CD4-positive, alpha-beta T cell treated with Interleukin-17A for 4 hours (primary cell): ENCODE results near the gene ASF1B.
A peak's percentile ranks its signal among the peaks of the same experiment; 100 is the strongest.

Experiments used
- DNase-seq: peaks from one replicate; pipeline ENCODE4 v3.0.0-alpha.2; 2020; ENCODE audit warnings: mixed read lengths

ASF1B gene

DNA sequence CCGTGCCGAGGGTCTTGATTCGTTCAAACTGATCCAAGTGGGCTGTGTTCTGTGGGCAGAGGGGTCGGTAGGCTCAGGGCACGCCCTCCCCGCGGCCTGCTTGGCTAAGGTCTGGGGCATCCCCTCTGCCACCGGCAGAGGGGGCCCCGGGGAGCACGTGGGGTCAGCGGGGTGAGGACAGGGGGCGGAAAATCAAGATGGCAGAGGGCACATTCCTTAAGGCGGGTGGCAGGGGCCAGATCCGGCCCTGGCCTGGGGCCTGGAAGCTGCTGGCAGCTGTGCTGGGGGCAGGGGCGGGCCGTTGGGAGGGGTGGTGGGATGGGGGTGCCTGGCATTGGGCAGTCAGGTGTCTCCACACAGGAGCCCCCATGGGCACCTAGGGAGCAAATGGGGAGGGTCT lies 29.5 kb downstream of the ASF1B start:
- no peak for DNase-seq

DNA sequence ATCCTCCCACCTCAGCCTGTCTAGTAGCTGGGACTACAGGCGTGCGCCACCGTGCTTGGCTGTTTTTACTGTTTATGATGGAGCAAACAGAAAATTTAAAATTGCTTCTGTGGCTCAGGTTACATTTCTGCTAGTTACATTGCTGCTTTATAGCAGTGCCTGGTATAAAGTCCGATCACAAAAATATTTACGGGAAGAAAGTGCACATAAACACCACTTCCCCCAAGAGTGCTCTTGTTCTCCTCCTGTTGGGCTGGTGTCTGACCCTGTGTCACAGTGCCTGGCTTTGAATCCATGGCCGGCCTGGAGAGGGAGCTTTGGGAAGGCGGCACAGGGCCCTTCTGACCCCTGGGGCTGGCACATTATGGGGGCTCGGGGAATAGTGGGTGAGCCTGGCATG lies 30.7 kb downstream of the ASF1B start:
- DNase-seq = no peak

DNA sequence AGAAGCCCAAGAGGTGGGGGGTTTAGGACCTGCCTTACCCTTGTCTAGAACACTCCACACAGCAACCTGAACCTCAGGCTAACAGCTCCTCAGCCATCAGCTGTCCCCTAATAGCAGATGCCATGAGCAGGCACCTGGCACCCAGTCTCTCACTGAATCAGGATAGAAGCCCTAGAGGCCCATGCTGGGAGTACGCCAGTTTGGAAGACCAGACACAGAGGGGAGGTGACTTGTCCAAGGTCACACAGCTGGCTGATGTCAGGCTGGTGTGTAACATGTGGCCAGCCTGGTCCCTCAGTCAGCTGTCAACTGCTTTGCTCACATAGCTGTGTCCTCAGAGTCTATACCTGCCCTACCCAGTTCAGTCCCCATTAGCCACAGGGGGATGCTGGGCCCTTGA lies 33.1 kb downstream of the ASF1B start:
- DNase-seq = no peak

DNA sequence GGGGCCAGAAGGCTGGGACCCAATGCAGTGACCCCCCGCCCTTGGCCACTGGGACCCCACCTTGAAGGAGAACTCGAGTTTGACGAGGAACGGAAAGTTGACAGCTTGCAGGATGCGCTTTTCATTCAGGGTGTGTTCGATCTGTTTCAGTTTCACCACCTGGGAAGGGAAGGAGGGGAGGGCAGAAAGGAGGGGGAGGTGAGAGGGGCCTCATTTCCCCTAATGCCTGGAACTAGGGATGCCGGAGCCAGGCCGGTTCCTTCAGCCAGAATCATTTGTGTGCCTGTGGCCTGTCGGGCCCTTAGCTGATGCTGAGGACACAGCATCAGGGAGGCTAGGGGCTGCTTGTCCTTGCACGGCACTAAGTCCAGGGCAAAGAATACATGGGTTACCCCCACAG lies 33.6 kb downstream of the ASF1B start:
- no peak for DNase-seq

DNA sequence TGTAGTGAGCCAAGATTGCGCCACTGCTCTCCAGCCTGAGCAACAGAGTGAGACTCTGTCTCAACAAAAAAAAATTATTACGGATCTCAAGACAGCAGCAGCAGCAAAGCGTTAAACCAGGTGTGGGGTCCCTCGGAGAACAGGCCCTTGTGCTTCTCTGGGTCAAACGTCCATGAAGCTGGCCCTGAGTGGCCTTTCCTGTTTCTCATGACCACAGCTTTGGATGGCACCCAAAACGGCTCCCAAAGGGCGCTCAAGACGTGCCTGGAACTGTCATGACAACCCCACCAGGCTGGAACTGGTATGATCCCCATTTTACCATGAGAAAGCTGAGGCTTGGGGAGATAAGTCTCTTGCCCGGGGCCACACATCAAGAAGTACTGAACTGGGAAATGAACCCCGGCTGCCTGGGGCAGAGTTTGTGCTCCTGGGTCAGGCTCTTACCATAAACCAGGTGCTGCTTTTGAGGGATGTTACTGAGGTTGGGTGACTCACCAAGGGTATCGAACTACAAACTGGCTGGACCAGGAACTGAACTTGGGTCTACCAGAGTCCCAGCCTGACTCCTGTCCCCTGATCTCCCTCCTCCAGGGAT lies 34.2 kb downstream of the ASF1B start:
- no peak for DNase-seq

DNA sequence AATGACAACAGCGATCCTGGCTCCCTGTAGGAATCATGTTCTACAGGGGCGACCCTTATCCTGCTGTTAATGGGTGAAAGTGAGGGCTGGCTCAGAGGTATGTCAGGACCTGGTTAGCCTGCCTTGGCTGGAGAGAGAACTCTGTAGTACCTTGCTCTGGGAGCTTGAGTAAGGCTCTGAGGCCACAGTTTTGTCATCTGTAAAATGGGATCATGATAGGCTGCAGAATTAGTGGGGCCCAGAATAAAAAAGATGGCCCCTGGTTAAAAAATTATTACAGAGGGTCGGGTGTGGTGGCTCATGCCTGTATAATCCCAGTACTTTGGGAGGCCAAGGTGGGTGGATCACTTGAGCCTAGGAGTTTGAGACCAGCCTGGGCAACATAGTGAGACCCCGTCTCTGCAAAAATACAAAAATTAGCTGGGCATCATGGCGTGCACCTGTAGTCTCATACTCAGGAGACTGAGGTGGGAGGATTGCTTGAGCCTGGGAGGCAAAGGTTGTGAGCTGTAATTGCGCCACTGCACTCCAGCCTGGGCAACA lies 35.3 kb downstream of the ASF1B start:
- no peak for DNase-seq

DNA sequence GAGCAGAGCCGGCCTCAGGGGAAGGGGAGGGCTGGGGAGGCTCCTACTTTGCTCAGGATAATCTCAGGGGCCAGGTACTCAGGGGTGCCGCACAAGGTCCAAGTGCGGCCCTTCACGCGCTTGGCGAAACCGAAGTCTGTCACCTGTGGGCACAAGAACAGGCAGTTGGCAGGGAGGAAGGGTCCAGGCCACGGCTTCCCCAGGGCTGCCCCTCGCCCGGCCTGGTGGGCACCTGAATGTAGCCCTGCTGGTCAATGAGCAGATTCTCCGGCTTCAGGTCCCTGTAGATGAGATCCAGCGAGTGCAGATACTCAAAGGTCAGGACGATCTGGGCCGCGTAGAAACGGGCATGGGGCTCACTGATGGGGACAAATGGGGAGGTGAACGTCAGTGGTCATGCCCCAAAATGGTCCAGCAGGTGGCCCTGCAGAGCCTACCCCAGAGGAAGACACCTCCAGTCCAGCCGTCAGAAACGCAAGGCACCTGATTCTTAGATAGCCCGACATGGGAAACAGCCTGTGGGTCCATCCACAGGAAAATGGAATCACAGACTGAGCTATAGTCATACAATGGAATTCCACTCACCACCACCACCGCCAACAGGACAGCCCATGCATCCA lies 38.7 kb downstream of the ASF1B start:
- DNase-seq = no peak

DNA sequence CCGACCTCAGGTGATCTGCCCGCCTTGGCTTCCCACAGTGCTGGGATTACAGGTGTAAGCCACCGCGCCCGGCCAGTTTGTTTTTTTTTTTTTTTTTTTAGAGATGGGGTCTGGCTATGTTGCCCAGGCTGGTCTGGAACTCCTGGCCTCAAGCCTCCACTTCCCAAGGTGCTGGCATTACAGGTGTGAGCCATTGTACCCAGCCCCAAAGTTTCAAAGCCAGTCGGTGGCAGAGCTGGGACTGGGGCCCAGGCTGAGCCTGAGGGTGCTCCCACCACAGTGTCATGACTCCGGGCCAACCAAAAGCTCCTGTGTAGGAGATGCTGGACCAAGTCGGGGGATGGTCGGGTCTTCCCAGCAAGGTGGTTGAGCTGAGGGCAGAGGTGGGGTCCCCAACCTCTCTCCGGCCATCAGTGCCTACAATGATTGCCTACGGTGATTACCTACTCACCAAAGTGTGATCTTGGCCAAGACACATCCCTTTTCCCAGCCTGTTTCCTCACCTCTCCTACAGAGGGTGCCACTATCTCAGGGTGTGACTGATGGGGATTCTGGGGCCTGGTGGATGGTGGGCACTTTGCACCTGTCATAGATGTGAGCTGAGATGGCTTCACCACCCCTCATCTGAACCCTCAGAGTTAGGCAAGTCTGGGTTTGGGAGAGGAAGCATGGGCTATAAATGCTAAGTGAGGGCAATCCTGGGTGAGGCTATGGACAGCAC lies 40.0 kb downstream of the ASF1B start:
- DNase-seq = no peak

DNA sequence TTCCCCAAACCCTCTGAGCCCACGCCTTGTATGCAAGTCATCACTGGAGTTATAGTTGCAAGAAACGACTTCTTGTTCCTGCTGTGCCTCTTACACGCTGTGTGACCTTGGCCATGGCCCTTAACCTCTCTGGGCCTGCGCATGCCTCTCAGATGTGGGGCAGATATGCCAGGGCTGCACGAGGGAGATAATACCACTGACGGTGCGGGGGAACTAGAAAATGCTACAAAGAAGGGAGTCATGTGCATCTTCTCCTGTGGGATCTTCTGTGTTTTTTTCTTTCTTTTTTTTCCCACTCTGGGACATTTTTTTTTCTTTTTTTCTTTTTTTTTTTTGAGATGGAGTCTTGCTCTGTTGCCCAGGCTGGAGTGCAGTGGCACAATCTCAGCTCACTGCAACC lies 41.5 kb downstream of the ASF1B start:
- DNase-seq = no peak

DNA sequence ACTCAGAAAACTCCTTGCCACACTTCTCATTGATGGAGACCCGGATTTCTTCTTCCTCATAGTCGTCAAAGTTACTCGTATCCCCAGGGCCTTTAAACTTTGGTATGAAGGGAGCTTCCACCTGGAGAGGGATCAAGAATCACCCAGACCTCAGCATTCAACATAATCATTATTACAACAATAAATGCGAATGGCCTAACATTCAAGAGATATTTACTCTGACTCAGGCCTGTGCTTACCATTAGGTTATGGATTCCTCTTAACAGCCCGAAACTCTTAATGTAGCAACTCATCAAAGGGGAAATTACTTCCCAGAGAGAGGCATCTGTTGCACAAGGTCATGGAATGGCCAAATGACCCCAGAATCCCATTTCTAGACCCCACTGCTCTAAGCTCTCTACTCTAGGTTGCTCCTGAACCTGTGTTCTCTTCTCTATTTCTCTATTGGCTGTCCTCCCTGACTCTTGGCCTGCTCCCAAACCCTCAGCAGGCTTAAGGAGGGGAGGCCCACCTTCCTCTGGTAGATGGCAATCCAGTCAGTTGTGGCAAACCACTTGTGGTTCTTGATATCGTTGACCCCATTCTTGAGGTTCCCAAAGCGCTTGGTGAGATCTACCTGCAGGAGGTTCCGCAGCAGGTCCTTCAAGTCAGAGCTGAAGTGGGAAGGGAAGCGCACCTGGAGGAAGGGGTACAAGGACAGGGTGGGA lies 43.1 kb downstream of the ASF1B start:
- no peak for DNase-seq

DNA sequence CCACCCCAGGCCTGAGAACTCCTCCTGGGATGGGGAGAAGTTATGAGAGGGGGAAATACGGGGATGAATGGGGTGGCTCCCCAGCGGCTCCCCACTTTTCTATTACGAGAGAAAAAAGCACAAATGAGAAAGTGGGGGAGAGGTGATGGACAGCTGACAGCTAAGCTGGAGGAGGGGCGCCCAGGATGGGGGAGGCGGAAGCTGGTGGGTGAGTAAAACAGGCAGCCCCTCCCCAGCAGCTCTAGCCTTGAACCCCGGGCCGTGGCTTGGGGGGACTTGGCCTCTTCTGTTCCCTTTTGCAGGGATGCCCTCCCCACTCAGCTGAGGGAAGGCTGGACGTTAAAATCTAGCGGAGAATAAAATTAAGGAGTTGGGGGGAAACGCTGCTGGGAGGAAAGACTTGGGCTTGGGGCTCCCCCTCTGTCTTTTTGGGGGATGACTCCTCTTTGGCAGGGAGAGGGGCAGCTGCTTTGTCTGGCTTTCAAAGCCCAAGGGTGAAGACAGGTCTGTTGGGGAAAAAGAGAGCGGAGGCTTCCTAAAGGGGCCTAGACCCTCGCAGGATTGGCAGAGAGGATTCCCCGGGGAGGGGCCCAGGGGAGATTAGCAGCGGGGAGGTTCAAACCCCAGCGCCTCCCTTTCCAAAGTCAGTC lies 44.5 kb downstream of the ASF1B start:
- peak; percentile 70 for DNase-seq

DNA sequence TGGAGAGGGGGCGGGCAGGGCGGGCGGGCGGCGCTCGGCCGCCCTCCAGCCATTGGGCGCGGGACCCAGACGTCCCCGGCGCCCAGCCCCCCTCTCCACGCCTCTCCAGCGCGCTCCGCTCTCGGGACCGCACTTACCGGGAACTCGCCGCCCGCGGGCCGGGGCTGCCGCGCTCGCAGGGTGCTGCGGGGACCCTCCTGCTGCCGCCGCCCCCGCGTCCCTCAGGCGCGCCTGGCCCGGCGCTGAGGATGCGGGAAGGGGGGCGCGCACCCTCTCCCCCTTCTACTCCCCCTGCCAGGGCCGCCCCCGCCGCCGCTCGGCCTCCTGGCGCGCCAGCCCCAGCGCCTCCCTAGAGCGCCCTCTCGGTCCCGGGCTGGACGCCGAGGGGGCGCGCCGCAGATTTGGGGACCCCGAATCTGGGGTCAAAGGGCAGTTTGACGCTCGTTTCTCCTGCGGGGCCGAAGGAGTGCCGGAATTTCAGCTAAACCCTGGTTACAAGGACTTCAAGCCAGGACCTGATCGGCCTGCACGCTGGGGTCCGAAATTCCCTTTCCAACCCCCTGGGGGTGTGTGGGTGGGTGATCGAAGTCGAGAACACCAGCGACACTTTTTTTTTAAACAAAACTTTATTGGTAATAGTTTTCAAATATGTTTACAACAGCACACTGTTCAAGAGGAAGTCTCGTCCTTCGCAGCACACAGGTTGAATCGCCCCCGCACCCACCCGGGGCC lies 45.1 kb downstream of the ASF1B start:
- peak; percentile 65 for DNase-seq

DNA sequence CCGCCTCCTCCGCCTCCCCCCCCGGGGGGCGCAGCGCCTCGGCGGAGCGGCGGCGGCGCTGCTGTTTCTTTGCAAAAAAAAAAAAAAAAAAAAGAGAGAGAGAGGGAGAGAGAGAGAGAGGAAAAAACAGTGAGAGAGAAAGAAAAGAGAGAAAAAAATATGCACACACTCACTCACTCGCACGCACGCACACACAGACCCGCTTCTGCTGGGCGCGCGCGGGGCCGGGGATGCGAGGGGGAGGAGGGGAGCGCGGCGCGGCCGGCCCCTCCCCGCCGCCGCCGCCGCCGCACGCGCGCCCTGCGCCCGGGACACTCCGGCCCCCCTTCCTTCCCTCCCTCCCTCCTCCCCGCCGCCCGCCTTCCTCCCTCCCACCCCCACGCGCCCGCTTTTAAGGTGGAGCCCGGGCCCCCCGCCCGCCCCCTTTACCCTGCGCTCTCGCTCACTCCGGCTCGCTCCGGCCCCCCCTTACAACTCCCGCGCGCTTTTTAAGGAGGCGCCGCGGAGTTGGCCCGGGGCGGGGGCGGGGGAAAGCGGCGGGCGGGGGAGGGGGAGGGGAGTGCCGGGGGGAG lies 45.8 kb downstream of the ASF1B start, which contains the start of gene SAMD1:
Gene SAMD1, minus strand, starts transcription at position 243 of the 572 bp plus-strand sequence.
- peak; percentile 96 for DNase-seq

DNA sequence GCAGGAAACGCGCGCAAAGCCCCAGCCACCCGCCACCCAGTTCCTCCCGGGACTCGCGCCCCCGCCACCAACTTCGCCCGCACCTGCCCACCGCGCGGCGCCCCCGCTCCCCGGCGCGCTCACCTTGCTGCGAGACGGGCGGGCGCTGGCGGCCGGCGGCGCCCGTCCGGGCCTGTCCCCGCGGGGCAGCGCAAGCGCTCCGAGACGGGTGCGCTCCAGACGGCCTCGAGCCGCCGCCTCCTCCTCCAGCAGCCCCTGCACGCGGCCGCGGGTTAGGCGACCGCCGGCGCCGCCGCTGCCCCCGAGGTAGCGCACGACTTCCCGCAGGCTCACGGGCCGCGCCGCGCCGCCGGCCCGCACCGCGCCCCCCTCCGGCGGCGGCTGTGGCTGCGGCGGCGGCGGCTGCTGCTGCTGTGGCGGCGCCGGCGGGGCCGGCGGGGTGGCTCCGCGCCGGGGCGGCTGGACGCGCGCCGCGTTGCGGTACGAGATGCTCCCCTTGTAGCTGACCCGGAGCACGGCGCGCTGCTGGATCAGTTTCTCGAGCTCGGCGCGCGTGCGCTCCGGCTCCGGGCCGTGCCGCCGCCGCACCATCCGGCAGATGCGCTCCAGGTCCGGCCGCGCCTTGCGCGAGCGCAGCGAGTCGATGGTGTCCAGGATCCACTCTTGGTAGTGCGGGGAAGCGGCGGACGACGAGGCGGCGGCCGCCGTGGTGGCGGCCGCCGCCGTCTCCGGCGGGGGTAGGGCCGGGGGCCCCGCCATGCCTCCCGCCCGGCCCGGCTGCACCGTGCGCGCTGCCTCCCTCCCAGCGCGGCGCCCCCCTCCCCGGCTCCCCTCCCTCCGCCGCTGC lies 46.5 kb downstream of the ASF1B start:
- peak; percentile 69 for DNase-seq

DNA sequence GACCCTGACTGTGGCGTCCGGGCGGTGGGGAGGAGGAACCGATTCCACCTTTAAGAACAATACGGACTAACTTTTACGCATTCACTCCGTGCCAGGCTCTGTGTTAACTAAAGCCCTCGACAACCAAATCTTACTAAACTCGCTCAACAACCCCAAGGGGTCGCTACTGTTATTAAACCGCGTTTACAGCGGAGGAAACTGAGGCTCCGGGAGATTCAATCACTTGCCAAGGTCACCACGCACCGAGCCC lies 47.1 kb downstream of the ASF1B start:
- DNase-seq = no peak

DNA sequence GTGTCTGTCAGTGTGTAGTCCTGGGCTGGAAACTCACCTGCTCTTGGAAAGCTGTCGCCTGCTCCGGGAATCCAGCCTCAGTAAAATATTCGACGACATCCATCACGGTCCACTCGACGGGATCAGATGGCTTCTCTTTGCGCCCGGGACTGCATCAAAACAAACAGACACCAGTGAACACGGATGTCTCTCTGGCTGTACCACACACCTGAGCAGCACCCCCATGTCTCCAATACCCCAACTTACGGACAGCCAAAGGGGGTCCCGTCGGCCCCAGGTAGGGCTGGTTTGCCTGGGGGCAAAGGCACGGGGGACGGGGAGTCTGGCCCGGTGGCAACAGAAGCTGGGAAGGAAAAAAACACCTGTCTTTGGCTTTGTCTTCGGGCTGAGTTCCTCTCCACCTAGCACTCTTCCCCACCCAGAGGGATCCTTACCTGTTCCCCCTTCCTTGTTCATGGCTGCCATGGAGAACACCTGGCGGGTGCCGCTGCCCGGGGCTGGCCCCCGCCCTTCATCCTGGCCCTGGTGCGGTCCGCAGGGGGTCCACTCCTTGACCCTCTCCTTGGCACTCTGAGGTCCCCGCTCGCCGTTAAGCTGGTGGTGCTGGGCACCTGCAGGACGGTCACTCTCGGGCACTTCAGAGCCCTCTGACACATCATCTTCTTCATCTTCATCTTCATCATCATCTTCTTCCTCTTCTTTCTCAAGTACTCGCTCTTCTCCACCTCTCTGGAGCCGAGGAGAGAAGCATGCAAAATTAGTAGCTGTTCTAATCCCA lies 47.6 kb downstream of the ASF1B start:
- DNase-seq = no peak

DNA sequence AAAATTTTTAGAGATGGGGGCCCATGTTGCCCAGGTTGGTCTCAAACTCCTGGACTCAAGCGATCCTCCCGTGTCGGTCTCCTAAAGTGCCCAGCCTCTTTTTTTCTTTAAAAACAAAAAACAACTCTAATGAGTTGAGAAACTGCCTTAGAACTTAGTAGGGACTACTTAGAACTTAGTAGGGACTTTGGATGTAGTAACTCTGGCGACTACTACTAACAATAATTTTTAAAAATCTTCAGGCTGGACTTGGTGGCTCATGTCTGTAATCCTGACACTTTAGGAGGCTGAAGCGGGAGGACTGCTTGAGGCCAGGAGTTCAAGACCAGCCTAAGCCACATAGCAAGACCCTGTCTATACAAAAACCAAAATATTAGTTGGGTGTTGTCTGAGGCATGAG lies 50.3 kb downstream of the ASF1B start:
- DNase-seq = no peak

DNA sequence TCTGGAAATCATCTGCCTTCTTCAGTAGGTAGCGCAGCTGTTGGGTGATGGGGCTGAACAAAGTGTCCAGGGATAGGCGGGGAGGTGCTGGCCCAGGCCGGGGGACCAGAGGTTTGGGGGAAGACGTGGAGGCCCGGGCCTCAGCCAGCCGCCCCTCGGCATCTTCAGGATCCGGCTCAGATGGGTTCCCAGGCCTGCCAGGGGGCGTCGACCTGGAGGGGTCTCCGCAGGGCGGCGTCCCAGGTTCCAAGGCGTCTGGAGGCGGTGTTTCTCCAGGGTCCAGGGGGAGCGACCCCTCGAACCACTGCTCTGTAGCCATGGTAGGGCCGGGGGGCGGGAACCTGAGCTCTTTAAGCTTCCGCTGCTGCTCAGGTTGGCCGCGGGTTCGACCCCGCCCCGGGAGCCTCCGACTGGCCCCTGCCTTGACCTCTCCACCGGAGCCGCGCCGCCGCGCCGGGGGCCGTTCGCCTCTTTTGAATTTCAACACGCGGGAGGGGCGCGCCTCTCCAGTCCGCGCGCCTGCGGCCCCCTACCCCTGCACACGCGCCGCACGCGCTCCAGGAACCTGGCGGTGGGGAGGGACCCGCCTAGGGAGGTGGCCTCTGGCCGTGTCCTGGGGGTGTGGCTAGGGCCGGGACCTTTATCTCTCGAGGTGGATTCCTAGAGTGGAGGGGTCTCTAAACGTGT lies 50.9 kb downstream of the ASF1B start, which contains the start of gene C19orf67:
Gene C19orf67, minus strand, starts transcription at position 475 of the 687 bp plus-strand sequence. Its CDS starts 156 bp downstream, at position 319.
- DNase-seq = no peak

DNA sequence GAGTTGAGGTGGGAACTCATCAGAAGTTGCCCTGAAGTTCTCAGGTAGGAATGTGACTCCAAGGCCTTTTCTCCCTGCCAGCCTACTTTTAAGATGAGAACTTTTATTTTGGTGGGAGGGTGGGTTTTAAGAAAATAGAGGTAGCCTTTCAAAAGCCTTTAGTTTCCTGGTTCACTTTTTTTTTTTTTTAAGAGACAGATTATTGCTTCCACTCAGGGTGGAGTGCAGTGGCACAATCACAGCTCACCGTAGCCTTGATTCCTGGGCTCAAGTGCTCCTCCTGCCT lies 53.8 kb downstream of the ASF1B start:
- DNase-seq = no peak
